Osteocyte (in vitro differentiated cells): Measurements from ENCODE around the gene SFMBT1. TPM values are rescaled to one million over a fixed set of nuclear protein-coding genes. Genes with fewer than 3 reads are reported as not detected.

Source experiments
- DNase-seq: peaks from one replicate; pipeline ENCODE4 v3.0.0; 2021; ENCODE audit warnings: mixed read lengths; ENCODE audit not compliant: unreplicated experiment; ENCODE audit errors: extremely low spot score
- H3K27ac Mint-ChIP-seq: one replicate; pipeline ENCODE4 v1.8.0; 2021; ENCODE audit warnings: mild to moderate bottlenecking, mixed read lengths; ENCODE audit not compliant: unreplicated experiment
- H3K27me3 Mint-ChIP-seq: one replicate; pipeline ENCODE4 v1.8.0; 2021; ENCODE audit warnings: mixed read lengths; ENCODE audit not compliant: unreplicated experiment
- H3K36me3 Mint-ChIP-seq: one replicate; pipeline ENCODE4 v1.8.0; 2021; ENCODE audit warnings: mixed read lengths; ENCODE audit not compliant: unreplicated experiment
- H3K4me1 Mint-ChIP-seq: one replicate; pipeline ENCODE4 v1.8.0; 2021; ENCODE audit warnings: mixed read lengths; ENCODE audit not compliant: unreplicated experiment
- H3K4me3 Mint-ChIP-seq: one replicate; pipeline ENCODE4 v1.8.0; 2021; ENCODE audit warnings: mild to moderate bottlenecking, moderate library complexity, mixed read lengths; ENCODE audit not compliant: unreplicated experiment
- H3K9me3 Mint-ChIP-seq: one replicate; pipeline ENCODE4 v1.8.0; 2021; ENCODE audit warnings: mixed read lengths; ENCODE audit not compliant: unreplicated experiment
- CTCF ChIP-seq: fragments of 200-600 bp; sonication (generic); IDR thresholded peaks from 2 replicates; pipeline ENCODE4 v1.5.0; 2021; ENCODE audit warnings: antibody characterized with exemption, mild to moderate bottlenecking, moderate library complexity
- total RNA-seq: library from RNA; stranded (reverse); gene quantifications from 2 replicates; pipeline ENCODE4 v1.2.1, GENCODE V29; 2021

SFMBT1 gene
- total RNA-seq, 1 donor from 2014 or later: 8.0 TPM

DNA sequence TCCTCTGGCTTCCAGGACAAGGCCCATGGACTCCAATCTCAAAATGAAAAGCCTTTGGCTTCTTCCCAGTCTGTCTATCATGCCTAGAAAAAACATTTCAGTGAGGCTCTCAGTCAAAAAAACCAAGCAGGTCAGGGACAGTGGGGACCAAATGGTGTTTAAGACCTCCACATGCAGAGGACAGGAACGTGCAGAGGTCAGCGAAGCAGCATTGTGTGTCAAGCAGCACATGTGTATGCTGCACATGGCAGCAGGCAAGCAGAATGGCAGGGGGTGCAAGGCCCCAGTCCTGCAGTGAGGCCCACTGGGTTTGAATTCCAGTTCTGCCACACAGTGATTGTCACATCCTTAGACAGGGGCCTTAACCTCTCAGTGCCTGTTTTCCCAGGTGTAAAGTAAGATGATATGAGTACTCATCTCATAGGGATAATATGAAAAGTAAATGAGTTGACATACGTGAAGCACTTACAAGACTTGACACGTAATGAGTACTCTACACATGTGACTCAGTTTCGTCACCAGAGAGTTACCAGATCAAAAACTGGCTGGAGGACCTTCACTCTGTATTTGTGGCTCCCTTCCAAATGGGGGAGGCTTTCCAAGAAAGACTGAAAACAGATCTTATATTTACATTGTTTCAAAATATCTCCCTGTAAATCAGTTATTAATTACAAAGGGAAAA, 159.7 kb downstream of the SFMBT1 start:
- no peak for DNase-seq
- Mint-ChIP-seq H3K9me3 (peaks cover 10% of the 10 kb centered on the region), H3K27ac (no peak overlapping the region), H3K4me1 (peaks cover 4% of the 10 kb centered on the region), H3K27me3 (no peaks in the 10 kb centered on the region), H3K4me3 (no peak overlapping the region), H3K36me3 (peaks cover 11% of the 10 kb centered on the region)
- no peak for TF ChIP-seq CTCF

GRCh38 chr3:52882377-52882776, 163.5 kb downstream of the SFMBT1 start:
- no peaks in the 10 kb centered on the region for H3K4me1 Mint-ChIP-seq
- peaks cover 13% of the 10 kb centered on the region for H3K36me3 Mint-ChIP-seq
- H3K27me3 Mint-ChIP-seq: no peaks in the 10 kb centered on the region
- H3K4me3 Mint-ChIP-seq: no peak overlapping the region
- H3K27ac Mint-ChIP-seq: no peak overlapping the region
- no peak for DNase-seq
- no peak for TF ChIP-seq CTCF
- peaks cover 10% of the 10 kb centered on the region for H3K9me3 Mint-ChIP-seq

DNA sequence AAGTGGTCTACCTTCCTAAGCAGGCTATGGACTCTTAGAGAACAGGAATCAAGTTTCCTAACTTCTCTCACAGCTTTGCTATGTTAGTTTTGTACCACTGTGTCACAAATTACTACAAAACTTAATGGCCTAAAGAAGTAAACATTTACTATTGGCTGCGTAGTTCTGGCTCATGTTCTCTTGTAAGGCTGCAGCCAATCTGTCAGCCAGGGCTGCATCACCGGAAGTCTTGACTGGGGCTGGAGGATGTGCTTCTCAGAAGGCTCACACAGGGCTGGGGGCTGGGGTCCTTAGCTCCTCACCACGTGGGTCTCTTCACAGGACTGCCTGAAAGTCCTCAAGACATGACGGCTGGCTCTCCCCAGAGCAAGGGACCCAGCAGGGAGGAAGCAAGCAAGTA, 164.0 kb downstream of the SFMBT1 start:
- peaks cover 13% of the 10 kb centered on the region for H3K36me3 Mint-ChIP-seq
- no peak overlapping the region for H3K4me3 Mint-ChIP-seq
- H3K27ac Mint-ChIP-seq: no peak overlapping the region
- no peaks in the 10 kb centered on the region for H3K4me1 Mint-ChIP-seq
- no peaks in the 10 kb centered on the region for H3K27me3 Mint-ChIP-seq
- no peak for TF ChIP-seq CTCF
- peaks cover 10% of the 10 kb centered on the region for H3K9me3 Mint-ChIP-seq
- no peak for DNase-seq

DNA sequence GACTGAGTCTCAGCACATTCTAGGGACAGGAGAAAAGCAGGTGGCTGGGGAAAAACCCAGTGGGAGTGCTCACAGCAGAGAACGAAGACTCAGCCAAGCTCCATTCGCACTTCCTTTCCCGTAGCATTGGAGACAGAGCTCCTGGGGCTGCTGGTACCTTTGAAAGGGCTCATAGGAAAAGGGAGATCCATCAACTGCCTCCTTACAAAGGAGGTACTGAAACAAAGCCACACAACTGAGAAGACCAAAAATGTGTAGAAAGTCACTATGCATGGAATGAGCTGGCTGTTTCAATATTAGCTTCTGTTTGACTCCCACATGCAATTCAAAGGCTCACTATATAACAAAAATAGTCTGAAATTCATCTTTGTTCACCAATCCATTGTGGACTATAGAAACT, 165.4 kb downstream of the SFMBT1 start:
- TF ChIP-seq CTCF: no peak
- H3K27ac Mint-ChIP-seq: no peak overlapping the region
- no peak for DNase-seq
- no peaks in the 10 kb centered on the region for H3K4me1 Mint-ChIP-seq
- H3K36me3 Mint-ChIP-seq: peaks cover 10% of the 10 kb centered on the region
- H3K9me3 Mint-ChIP-seq: peaks cover 10% of the 10 kb centered on the region
- H3K4me3 Mint-ChIP-seq: no peak overlapping the region
- H3K27me3 Mint-ChIP-seq: no peaks in the 10 kb centered on the region

DNA sequence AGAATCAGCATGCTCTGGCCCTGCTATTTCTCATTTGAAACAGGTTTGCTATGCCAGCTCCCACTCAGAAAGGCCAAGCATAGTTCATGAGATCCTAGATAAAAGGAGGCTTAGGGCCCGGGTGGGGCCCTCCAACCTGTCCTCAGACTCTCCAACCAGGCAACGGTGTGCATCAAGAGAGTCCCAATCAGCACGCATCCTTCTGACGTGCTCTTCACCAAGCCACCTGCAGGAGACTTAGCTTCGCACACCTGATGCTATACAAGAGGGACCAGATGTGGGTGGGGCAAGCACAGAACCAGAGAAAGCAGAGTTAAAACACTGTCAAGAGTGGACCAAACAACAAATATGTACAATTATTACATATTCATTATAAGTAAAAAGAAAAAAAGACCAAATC, 165.8 kb downstream of the SFMBT1 start:
- DNase-seq: no peak
- no peak for TF ChIP-seq CTCF
- H3K4me3 Mint-ChIP-seq: no peak overlapping the region
- H3K27ac Mint-ChIP-seq: no peak overlapping the region
- peaks cover 6% of the 10 kb centered on the region for H3K9me3 Mint-ChIP-seq
- H3K36me3 Mint-ChIP-seq: peaks cover 6% of the 10 kb centered on the region
- peaks cover 2% of the 10 kb centered on the region for H3K4me1 Mint-ChIP-seq
- H3K27me3 Mint-ChIP-seq: no peaks in the 10 kb centered on the region
